SK-N-SH (cell line): ENCODE measurements around the gene SELE. TPM values are rescaled to one million over a fixed set of nuclear protein-coding genes. Genes with fewer than 3 reads are reported as not detected.

ENCODE experiments used
- CTCF ChIA-PET: fragments of 300-600, 350-600 bp; formaldehyde crosslinking; extraction: SDS; loops from one replicate; lab custom pipeline; 2021; lab: Yijun Ruan, JAX
- POLR2A ChIA-PET: fragments of 350-600 bp; sonication (Branson Sonifier 250); formaldehyde crosslinking; extraction: SDS; loops from one replicate; lab custom pipeline; 2020; ENCODE audit warnings: antibody characterized with exemption, inconsistent platforms; lab: Yijun Ruan, JAX
- DNase-seq: peaks from one replicate; pipeline ENCODE4 v3.0.0; 2012
- H2AFZ ChIP-seq: fragments of 200-600 bp; sonication (generic); 2 replicates; pipeline ENCODE4 v1.8.1; 2016; ENCODE audit warnings: antibody characterized with exemption, mild to moderate bottlenecking, low read depth
- H3F3A ChIP-seq: fragments of 200-600 bp; sonication (generic); replicated peaks from 2 replicates; pipeline ENCODE3; 2016; ENCODE audit warnings: antibody characterized with exemption, mild to moderate bottlenecking; ENCODE audit not compliant: insufficient read depth
- H3K27ac ChIP-seq, 2 experiments: fragments of 200-500 bp in 1 of 2; fragments of 200-600 bp in 1 of 2; sonication (Bioruptor generic) in 1 of 2; sonication (generic), shearing (Covaris generic) in 1 of 2; 2 replicates each; pipeline versions ENCODE4 v1.5.1 to v1.6.1; 2014 to 2016; ENCODE audit warnings: low read depth in 2 of 2, inconsistent platforms in 1 of 2, low read length in 1 of 2, mild to moderate bottlenecking in 1 of 2, mixed read lengths in 1 of 2
- H3K27me3 ChIP-seq: fragments of 200-600 bp; sonication (generic), shearing (Covaris generic); 2 replicates; pipeline ENCODE4 v1.6.1; 2016; ENCODE audit warnings: mixed run types; ENCODE audit not compliant: insufficient read depth
- H3K36me3 ChIP-seq, 2 experiments: fragments of 200-500 bp in 1 of 2; fragments of 200-600 bp in 1 of 2; sonication (Bioruptor generic) in 1 of 2; sonication (generic) in 1 of 2; replicated peaks in 1 of 2; 2 replicates each; pipeline versions ENCODE3 to v1.5.1; 2014 to 2016; ENCODE audit warnings: low read length in 1 of 2, mild to moderate bottlenecking in 1 of 2; ENCODE audit not compliant: insufficient read depth in 2 of 2, control insufficient read depth in 1 of 2
- H3K4me1 ChIP-seq, 2 experiments: fragments of 200-500 bp in 1 of 2; fragments of 200-600 bp in 1 of 2; sonication (Bioruptor generic) in 1 of 2; sonication (generic), shearing (Covaris generic) in 1 of 2; 2 replicates each; pipeline versions ENCODE4 v1.5.1 to v1.6.1; 2014 to 2016; ENCODE audit warnings: low read depth in 1 of 2, low read length in 1 of 2, mixed run types in 1 of 2; ENCODE audit not compliant: insufficient read depth in 2 of 2, control insufficient read depth in 1 of 2
- H3K4me2 ChIP-seq: fragments of 200-600 bp; sonication (generic), shearing (Covaris generic); 2 replicates; pipeline ENCODE4 v1.6.1; 2017; ENCODE audit warnings: mixed run types
- H3K4me3 ChIP-seq, 2 experiments: fragments of 200-500 bp in 1 of 2; fragments of 200-600 bp in 1 of 2; sonication (Bioruptor generic) in 1 of 2; sonication (generic), shearing (Covaris generic) in 1 of 2; 2 replicates each; pipeline versions ENCODE4 v1.5.1 to v1.8.1; 2014 to 2016; ENCODE audit warnings: low read depth in 2 of 2, inconsistent platforms in 1 of 2, low read length in 1 of 2, mild to moderate bottlenecking in 1 of 2, mixed read lengths in 1 of 2, moderate library complexity in 1 of 2
- H3K79me2 ChIP-seq: fragments of 200-600 bp; sonication (generic); 2 replicates; pipeline ENCODE4 v1.8.1; 2017; ENCODE audit warnings: mild to moderate bottlenecking; ENCODE audit not compliant: insufficient read depth
- H3K9ac ChIP-seq: fragments of 200-600 bp; sonication (generic); 2 replicates; pipeline ENCODE4 v1.6.1; 2017; ENCODE audit warnings: mixed run types
- H3K9me2 ChIP-seq: fragments of 200-600 bp; sonication (generic); 2 replicates; pipeline ENCODE4 v1.6.1; 2017; ENCODE audit warnings: mixed run types
- H3K9me3 ChIP-seq: fragments of 200-600 bp; sonication (generic); 2 replicates; pipeline ENCODE4 v1.6.1; 2017; ENCODE audit warnings: mixed run types, mild to moderate bottlenecking, moderate library complexity
- H4K20me1 ChIP-seq: fragments of 200-600 bp; sonication (generic); 2 replicates; pipeline ENCODE4 v1.6.1; 2017; ENCODE audit warnings: mild to moderate bottlenecking, mixed run types; ENCODE audit not compliant: insufficient read depth
- EP300 ChIP-seq, 2 experiments: IDR thresholded peaks; 2 replicates each; pipeline versions ENCODE4 v1.4.0 to v1.6.1; 2012; ENCODE audit warnings: borderline replicate concordance in 1 of 2, low read depth in 1 of 2, low read length in 1 of 2
- EZH2phosphoT487 ChIP-seq: fragments of 200-600 bp; sonication (generic); IDR thresholded peaks from 2 replicates; pipeline ENCODE4 v1.6.1; 2017; ENCODE audit warnings: low read depth, mixed run types, mild to moderate bottlenecking, antibody characterized with exemption, moderate library complexity, borderline replicate concordance
- GABPA ChIP-seq: IDR thresholded peaks from 2 replicates; pipeline ENCODE4 v1.4.0; 2012; ENCODE audit warnings: low read depth, mild to moderate bottlenecking
- IRF3 ChIP-seq: fragments of 150-350 bp; IDR thresholded peaks from 2 replicates; pipeline ENCODE4 v1.6.1; 2016; ENCODE audit warnings: mild to moderate bottlenecking, low read depth, low read length
- JUND ChIP-seq: IDR thresholded peaks from 2 replicates; pipeline ENCODE4 v1.4.0; 2012
- MEF2A ChIP-seq: IDR thresholded peaks from 2 replicates; pipeline ENCODE4 v1.4.0; 2012; ENCODE audit warnings: low read depth, borderline replicate concordance
- MXI1 ChIP-seq: IDR thresholded peaks from 2 replicates; pipeline ENCODE4 v1.6.1; 2012; ENCODE audit warnings: mild to moderate bottlenecking, low read depth, low read length, improper control_type of control experiment
- NFIC ChIP-seq: IDR thresholded peaks from 2 replicates; pipeline ENCODE4 v1.4.0; 2012; ENCODE audit warnings: borderline replicate concordance
- NRF1 ChIP-seq: IDR thresholded peaks from 2 replicates; pipeline ENCODE4 v1.6.1; 2012; ENCODE audit warnings: low read depth, mild to moderate bottlenecking, low read length
- POLR2AphosphoS5 ChIP-seq: IDR thresholded peaks from 2 replicates; pipeline ENCODE4 v1.6.1; 2012; ENCODE audit warnings: low read depth, low read length
- RAD21 ChIP-seq: IDR thresholded peaks from 2 replicates; pipeline ENCODE4 v1.6.1; 2012; ENCODE audit warnings: mild to moderate bottlenecking, low read length
- RCOR1 ChIP-seq: fragments of 150-350 bp; IDR thresholded peaks from 2 replicates; pipeline ENCODE4 v1.6.1; 2017; ENCODE audit warnings: antibody characterized with exemption, low read length
- RFX5 ChIP-seq: IDR thresholded peaks from 2 replicates; pipeline ENCODE4 v1.6.1; 2012; ENCODE audit warnings: mild to moderate bottlenecking, improper control_type of control experiment, low read length
- TCF12 ChIP-seq: IDR thresholded peaks from 2 replicates; pipeline ENCODE4 v1.4.0; 2012
- TEAD4 ChIP-seq: IDR thresholded peaks from 2 replicates; pipeline ENCODE4 v1.4.0; 2012; ENCODE audit warnings: mild to moderate bottlenecking, borderline replicate concordance; ENCODE audit not compliant: insufficient read depth
- YY1 ChIP-seq: IDR thresholded peaks from 2 replicates; pipeline ENCODE4 v1.4.0; 2012; ENCODE audit warnings: low read depth, mild to moderate bottlenecking
- WGBS: methylation state at CpG from one replicate; pipeline ENCODE4 v1.1.6; 2017; ENCODE audit warnings: low lambda C conversion rate; 5-methylcytosine and 5-hydroxymethylcytosine counted together
- polyA plus RNA-seq, 3 experiments: library from polyadenylated mRNA; depleted of rRNA; stranded (reverse); fragments of >200 nt; gene quantifications; 2 replicates each; pipeline ENCODE4 v1.2.3, GENCODE V29; 2012
- TF ChIP-seq, protein P1 (sequence below): IDR thresholded peaks from 2 replicates; pipeline ENCODE4 v1.4.0; 2012; ENCODE audit warnings: low read depth, borderline replicate concordance
- TF ChIP-seq, protein P2 (sequence below): IDR thresholded peaks from 2 replicates; pipeline ENCODE4 v1.4.0; 2012; ENCODE audit warnings: low read depth, borderline replicate concordance

SELE gene
- polyA plus RNA-seq, 1 of the 3 experiments (the other 2 are of a cell fraction), result 0.02 TPM

- TF ChIP-seq, protein P1, sequence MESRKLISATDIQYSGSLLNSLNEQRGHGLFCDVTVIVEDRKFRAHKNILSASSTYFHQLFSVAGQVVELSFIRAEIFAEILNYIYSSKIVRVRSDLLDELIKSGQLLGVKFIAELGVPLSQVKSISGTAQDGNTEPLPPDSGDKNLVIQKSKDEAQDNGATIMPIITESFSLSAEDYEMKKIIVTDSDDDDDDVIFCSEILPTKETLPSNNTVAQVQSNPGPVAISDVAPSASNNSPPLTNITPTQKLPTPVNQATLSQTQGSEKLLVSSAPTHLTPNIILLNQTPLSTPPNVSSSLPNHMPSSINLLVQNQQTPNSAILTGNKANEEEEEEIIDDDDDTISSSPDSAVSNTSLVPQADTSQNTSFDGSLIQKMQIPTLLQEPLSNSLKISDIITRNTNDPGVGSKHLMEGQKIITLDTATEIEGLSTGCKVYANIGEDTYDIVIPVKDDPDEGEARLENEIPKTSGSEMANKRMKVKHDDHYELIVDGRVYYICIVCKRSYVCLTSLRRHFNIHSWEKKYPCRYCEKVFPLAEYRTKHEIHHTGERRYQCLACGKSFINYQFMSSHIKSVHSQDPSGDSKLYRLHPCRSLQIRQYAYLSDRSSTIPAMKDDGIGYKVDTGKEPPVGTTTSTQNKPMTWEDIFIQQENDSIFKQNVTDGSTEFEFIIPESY, result no peak
- TF ChIP-seq, protein P2, sequence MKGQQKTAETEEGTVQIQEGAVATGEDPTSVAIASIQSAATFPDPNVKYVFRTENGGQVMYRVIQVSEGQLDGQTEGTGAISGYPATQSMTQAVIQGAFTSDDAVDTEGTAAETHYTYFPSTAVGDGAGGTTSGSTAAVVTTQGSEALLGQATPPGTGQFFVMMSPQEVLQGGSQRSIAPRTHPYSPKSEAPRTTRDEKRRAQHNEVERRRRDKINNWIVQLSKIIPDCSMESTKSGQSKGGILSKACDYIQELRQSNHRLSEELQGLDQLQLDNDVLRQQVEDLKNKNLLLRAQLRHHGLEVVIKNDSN, result no peak
- TF ChIP-seq POLR2AphosphoS5 (peak; percentile 58; the same call in 1 of the 2 replicates), EP300 (IDR thresholded peaks at IDR 0.05; ENCODE audit: borderline replicate concordance in 1 of 2, low read depth in 1 of 2, low read length in 1 of 2) (peak in 1 of 2 experiments; percentile 84; a peak in 2 of 4 replicates), JUND (peak; percentile 55), NFIC (peak; percentile 25; the same call in 1 of the 2 replicates), EZH2phosphoT487 (no peak), TCF12 (peak; percentile 98), IRF3 (no peak)
- TF ChIP-seq, all 33 proteins: peak for 10
Measured at GRCh38 chr1:169741666-169742394, 8.0 kb upstream of the SELE start (continued).

- H3K9me3 ChIP-seq, result no peaks in the 10 kb centered on the region
- CTCF ChIA-PET, result interaction anchor here (1.3 to 1.5 kb wide), 2 partner anchors 11 to 28 kb away, joined by 3 read pairs; no protein-coding TSS in a partner anchor
- H3K9ac ChIP-seq, result no peak overlapping the region
- TF ChIP-seq POLR2AphosphoS5 (no peak), GABPA (no peak), MXI1 (no peak), RFX5 (no peak), RCOR1 (no peak), TEAD4 (no peak), MEF2A (no peak), EP300 (IDR thresholded peaks at IDR 0.05; ENCODE audit: borderline replicate concordance in 1 of 2, low read depth in 1 of 2, low read length in 1 of 2) (no peak), YY1 (no peak), NRF1 (no peak), JUND (no peak), RAD21 (no peak), IRF3 (no peak)
- TF ChIP-seq, protein P1, result no peak
- TF ChIP-seq, all 33 proteins: peak for 0
- H3K79me2 ChIP-seq, result no peaks in the 10 kb centered on the region
- no peaks in the 10 kb centered on the region for H3K9me2 ChIP-seq
- H3K4me2 ChIP-seq, result no peak overlapping the region
- H3K4me1 ChIP-seq, result peaks cover 3 to 19% of the 10 kb centered on the region in 2 experiments; a peak in 3 of 4 replicates
- no peak for DNase-seq
- no peak overlapping the region for H3K4me3 ChIP-seq
- no peak overlapping the region for H2AFZ ChIP-seq
- peaks cover 14% of the 10 kb centered on the region for H3F3A ChIP-seq
- H3K27me3 ChIP-seq, result no peaks in the 10 kb centered on the region
- POLR2A ChIA-PET, result no interaction called here
- no peaks in the 10 kb centered on the region for H4K20me1 ChIP-seq
- 61% methylated on average over 5 of the region's 5 CpGs for WGBS
- H3K36me3 ChIP-seq, result no peaks in the 10 kb centered on the region
- no peak overlapping the region for H3K27ac ChIP-seq
Measured at GRCh38 chr1:169739980-169740379, 6.1 kb upstream of the SELE start.
